CD4-positive, CD25-positive, alpha-beta regulatory T cell (primary cell): ENCODE results near the gene CD52. TPM values are rescaled to one million over a fixed set of nuclear protein-coding genes. Genes with fewer than 3 reads are reported as not detected.
"Not testable (repeated sequence)": the region's sequence is repeated elsewhere in the genome, so short reads cannot be mapped to it uniquely, and the experiment has no call there.

ENCODE experiments used
- ATAC-seq, 2 donors: fragments of 150-1000 bp; cut with Tn5 transposase; one replicate each; pipeline ENCODE4 v1.10.0; 2021; ENCODE audit warnings: low read depth in 2 of 2, moderate number of reproducible peaks in 2 of 2, moderate library complexity in 1 of 2
- DNase-seq, 3 donors: peaks; one replicate each; pipeline versions ENCODE4 v3.0.0 to v3.0.0-alpha.2; 2012 to 2022; ENCODE audit warnings: mixed read lengths in 1 of 3
- H3K27ac ChIP-seq: one replicate; pipeline ENCODE4 v1.7.0; 2013; ENCODE audit warnings: mild to moderate bottlenecking, low read length; ENCODE audit not compliant: insufficient read depth, poor library complexity, severe bottlenecking
- H3K27me3 ChIP-seq: one replicate; pipeline ENCODE4 v1.7.0; 2013; ENCODE audit warnings: low read length; ENCODE audit not compliant: control insufficient read depth, insufficient read depth
- H3K36me3 ChIP-seq: one replicate; pipeline ENCODE4 v1.7.0; 2013; ENCODE audit warnings: mild to moderate bottlenecking, low read length, moderate library complexity; ENCODE audit not compliant: control insufficient read depth, insufficient read depth
- H3K4me1 ChIP-seq: 2 replicates; pipeline ENCODE4 v1.7.0; 2013; ENCODE audit warnings: mild to moderate bottlenecking, low read length; ENCODE audit not compliant: insufficient read depth, control insufficient read depth, poor library complexity, severe bottlenecking
- H3K4me3 ChIP-seq: one replicate; pipeline ENCODE4 v1.7.0; 2013; ENCODE audit warnings: low read depth, mild to moderate bottlenecking, low read length, moderate library complexity
- H3K9me3 ChIP-seq, 2 experiments: 1 replicate in 1 of 2; 2 replicates in 1 of 2; pipeline ENCODE4 v1.7.0; 2013; ENCODE audit warnings: low read length in 2 of 2, mild to moderate bottlenecking in 1 of 2, moderate library complexity in 1 of 2; ENCODE audit not compliant: control insufficient read depth in 2 of 2
- H3K27ac Mint-ChIP-seq, 3 donors: one replicate each; pipeline ENCODE4 v1.8.0; 2020 to 2022; ENCODE audit warnings: mild to moderate bottlenecking in 3 of 3, mixed read lengths in 3 of 3, moderate library complexity in 2 of 3
- H3K27me3 Mint-ChIP-seq: one replicate; pipeline ENCODE4 v1.8.0; 2022; ENCODE audit warnings: mild to moderate bottlenecking, mixed read lengths
- H3K36me3 Mint-ChIP-seq: one replicate; pipeline ENCODE4 v1.8.0; 2020; ENCODE audit warnings: mixed read lengths
- H3K4me1 Mint-ChIP-seq, 4 donors: one replicate each; pipeline ENCODE4 v1.8.0; 2020 to 2022; ENCODE audit warnings: mixed read lengths in 4 of 4, mild to moderate bottlenecking in 1 of 4
- H3K4me3 Mint-ChIP-seq, 4 donors: one replicate each; pipeline ENCODE4 v1.8.0; 2020 to 2022; ENCODE audit warnings: mild to moderate bottlenecking in 4 of 4, mixed read lengths in 4 of 4, moderate library complexity in 3 of 4
- H3K9me3 Mint-ChIP-seq, 7 donors: one replicate each; pipeline ENCODE4 v1.8.0; 2020 to 2022; ENCODE audit warnings: mixed read lengths in 7 of 7, mild to moderate bottlenecking in 3 of 7, moderate library complexity in 2 of 7
- polyA plus RNA-seq, 4 donors: library from polyadenylated mRNA; unstranded; fragments of 300-500 nt; fragmentation: Illumina TruSeq; gene quantifications; one replicate each; pipeline ENCODE4 v1.2.3, GENCODE V29; 2021
- total RNA-seq: library from RNA; stranded (reverse); gene quantifications from one replicate; pipeline ENCODE4 v1.2.3, GENCODE V29; 2022

Gene CD52
- total and polyA plus RNA-seq, 5 donors from 2014 or later = 1,528 to 12,173 (median 9,866) TPM

GRCh38 chr1:26290122-26290881 lies 27.5 kb upstream of the CD52 start:
- H3K27ac Mint-ChIP-seq = peak overlapping the region; percentile 96 to 100 (median 99)
- peak overlapping the region; percentile 10 for H3K4me3 ChIP-seq
- ATAC-seq = no peak

GRCh38 chr1:26290882-26291261 lies 26.9 kb upstream of the CD52 start:
- peak overlapping the region; percentile 93 for H3K27ac ChIP-seq
- Mint-ChIP-seq H3K4me1 (peaks cover 14 to 82% (median 50%) of the 10 kb centered on the region in 4 donors), H3K4me3 (peak overlapping the region in 3 of 4 donors; percentile 15 to 87 (median 41)), H3K36me3 (peaks cover 12% of the 10 kb centered on the region), H3K27me3 (no peaks in the 10 kb centered on the region), H3K27ac (peak overlapping the region; percentile 96 to 100 (median 99)), H3K9me3 (no peaks in the 10 kb centered on the region)
- H3K9me3 ChIP-seq = no peaks in the 10 kb centered on the region
- no peaks in the 10 kb centered on the region for H3K36me3 ChIP-seq
- peaks cover 71% of the 10 kb centered on the region for H3K4me1 ChIP-seq
- no peaks in the 10 kb centered on the region for H3K27me3 ChIP-seq
- no peak overlapping the region for H3K4me3 ChIP-seq
- ATAC-seq (no peak), DNase-seq (no peak)

More at GRCh38 chr1:26290122-26290881, 27.5 kb upstream of the CD52 start:
- H3K27me3 Mint-ChIP-seq = no peaks in the 10 kb centered on the region
- peaks cover 14 to 82% (median 52%) of the 10 kb centered on the region in 4 donors for H3K4me1 Mint-ChIP-seq
- H3K4me3 Mint-ChIP-seq = peak overlapping the region in 3 of 4 donors; percentile 80 to 88 (median 87)
- H3K9me3 ChIP-seq = no peaks in the 10 kb centered on the region
- no peak for DNase-seq
- H3K27ac ChIP-seq = peak overlapping the region; percentile 93
- peaks cover 7% of the 10 kb centered on the region for H3K36me3 Mint-ChIP-seq
- no peaks in the 10 kb centered on the region for H3K9me3 Mint-ChIP-seq
- no peaks in the 10 kb centered on the region for H3K27me3 ChIP-seq
- peaks cover 77% of the 10 kb centered on the region for H3K4me1 ChIP-seq
- no peaks in the 10 kb centered on the region for H3K36me3 ChIP-seq

DNA sequence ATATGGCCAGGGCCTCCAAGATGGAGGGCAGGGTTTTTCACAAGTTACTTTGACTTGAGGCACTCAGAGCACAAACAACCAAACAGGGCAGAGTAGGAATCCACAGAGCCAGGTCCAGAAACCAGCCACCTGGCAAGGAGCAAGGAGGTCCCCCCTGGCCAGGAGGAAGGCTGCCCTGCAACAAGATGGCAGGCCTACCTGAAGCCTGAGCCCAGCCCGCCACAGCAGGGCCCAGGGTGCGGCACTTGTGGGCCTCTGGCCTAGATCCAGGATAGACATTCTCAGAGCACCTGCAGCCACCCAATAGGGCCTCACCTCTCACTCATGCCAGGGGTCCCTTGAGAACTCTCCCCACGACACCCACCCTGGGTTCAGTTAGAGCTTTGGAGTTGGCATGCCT lies 26.3 kb upstream of the CD52 start:
- no peak for DNase-seq
- H3K9me3 ChIP-seq = no peaks in the 10 kb centered on the region
- H3K27ac ChIP-seq = peak overlapping the region; percentile 93
- peak overlapping the region; percentile 96 to 100 (median 99) for H3K27ac Mint-ChIP-seq
- no peak for ATAC-seq
- H3K9me3 Mint-ChIP-seq = peaks cover 0 to 2% (median 0%) of the 10 kb centered on the region in 7 donors
- no peaks in the 10 kb centered on the region for H3K27me3 Mint-ChIP-seq
- peak overlapping the region; percentile 22 to 56 (median 46) for H3K4me3 Mint-ChIP-seq
- H3K36me3 Mint-ChIP-seq = peaks cover 15% of the 10 kb centered on the region
- H3K27me3 ChIP-seq = no peaks in the 10 kb centered on the region
- H3K4me3 ChIP-seq = no peak overlapping the region
- peaks cover 66% of the 10 kb centered on the region for H3K4me1 ChIP-seq
- H3K4me1 Mint-ChIP-seq = peaks cover 14 to 80% (median 46%) of the 10 kb centered on the region in 4 donors
- no peaks in the 10 kb centered on the region for H3K36me3 ChIP-seq

- H3K4me3 Mint-ChIP-seq = peak overlapping the region in 3 of 4 donors; percentile 48 to 59 (median 56)
- H3K27ac ChIP-seq = peak overlapping the region; percentile 93
Measured at GRCh38 chr1:26291939-26292338, 25.8 kb upstream of the CD52 start.

DNA sequence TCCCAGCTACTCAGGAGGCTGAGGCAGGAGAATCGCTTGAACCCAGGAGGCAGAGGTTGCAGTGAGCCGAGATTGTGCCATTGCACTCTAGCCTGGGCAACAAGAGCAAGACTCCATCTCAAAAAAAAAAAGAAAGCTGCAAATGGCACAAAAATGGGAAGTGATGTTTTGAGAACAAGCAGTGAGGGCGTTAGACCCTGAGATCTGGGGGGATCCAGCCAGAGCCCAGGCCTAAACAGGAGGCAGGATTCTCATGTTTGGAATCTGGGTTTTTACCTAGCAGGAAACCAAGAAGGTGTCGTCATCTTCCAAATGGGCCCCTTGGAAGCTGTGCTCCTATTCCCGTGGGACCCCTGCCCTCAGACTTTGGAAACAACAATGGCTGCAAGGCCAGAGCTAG lies 25.0 kb upstream of the CD52 start:
- H3K27me3 Mint-ChIP-seq, ATAC-seq, H3K9me3 Mint-ChIP-seq, DNase-seq, H3K9me3 ChIP-seq, H3K36me3 ChIP-seq, H3K27me3 ChIP-seq, H3K4me3 Mint-ChIP-seq, H3K4me3 ChIP-seq: not testable (repeated sequence)
- Mint-ChIP-seq H3K36me3 (peaks cover 11% of the 10 kb centered on the region), H3K4me1 (peaks cover 7 to 67% (median 36%) of the 10 kb centered on the region in 4 donors), H3K27ac (peak overlapping the region; percentile 80 to 100 (median 96))
- peak overlapping the region; percentile 11 for H3K27ac ChIP-seq
- peaks cover 53% of the 10 kb centered on the region for H3K4me1 ChIP-seq

More at GRCh38 chr1:26291939-26292338, 25.8 kb upstream of the CD52 start:
- H3K9me3 Mint-ChIP-seq = peaks cover 0 to 2% (median 0%) of the 10 kb centered on the region in 7 donors
- H3K36me3 Mint-ChIP-seq = peaks cover 15% of the 10 kb centered on the region
- no peak for DNase-seq
- ATAC-seq = no peak
- H3K4me1 Mint-ChIP-seq = peaks cover 14 to 75% (median 43%) of the 10 kb centered on the region in 4 donors
- Histone ChIP-seq H3K9me3 (no peaks in the 10 kb centered on the region), H3K27me3 (no peaks in the 10 kb centered on the region), H3K36me3 (no peaks in the 10 kb centered on the region), H3K4me1 (peaks cover 60% of the 10 kb centered on the region), H3K4me3 (no peak overlapping the region)
- H3K27ac Mint-ChIP-seq = peak overlapping the region; percentile 96 to 100 (median 99)
- H3K27me3 Mint-ChIP-seq = no peaks in the 10 kb centered on the region

DNA sequence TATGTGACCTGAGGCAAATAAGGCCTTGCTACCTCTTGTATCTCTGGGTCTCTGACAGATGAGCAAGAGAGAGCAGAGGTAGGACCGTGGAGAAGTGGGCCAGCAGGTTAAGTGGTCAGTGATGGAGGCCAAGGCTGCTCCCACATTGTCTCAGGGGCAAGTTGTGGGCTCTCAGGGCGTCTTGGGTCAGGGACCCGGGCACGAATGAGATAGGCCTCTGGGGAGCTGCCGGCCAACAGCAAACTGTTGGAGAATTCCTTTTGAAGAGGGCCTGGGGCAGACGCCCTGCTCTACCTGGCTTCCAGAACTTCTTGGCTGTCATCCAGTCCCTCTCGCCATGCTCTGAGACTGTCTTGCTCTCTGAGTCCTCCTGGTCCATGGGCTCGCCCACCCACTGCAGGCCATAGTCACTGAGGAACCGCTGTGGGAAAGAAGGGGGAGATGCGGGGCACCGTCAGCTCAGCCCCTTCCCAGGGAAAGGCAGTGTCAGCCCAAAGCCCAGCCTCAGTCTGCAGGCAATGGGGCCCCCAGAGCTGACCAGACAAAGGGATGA lies 23.8 kb upstream of the CD52 start:
- Histone ChIP-seq H3K27ac (no peak overlapping the region), H3K36me3 (no peaks in the 10 kb centered on the region), H3K27me3 (no peaks in the 10 kb centered on the region), H3K4me1 (peaks cover 40% of the 10 kb centered on the region), H3K9me3 (no peaks in the 10 kb centered on the region), H3K4me3 (no peak overlapping the region)
- Mint-ChIP-seq H3K27me3 (no peaks in the 10 kb centered on the region), H3K4me1 (peaks cover 0 to 58% (median 28%) of the 10 kb centered on the region in 4 donors), H3K4me3 (no peak overlapping the region), H3K9me3 (peaks cover 0 to 2% (median 0%) of the 10 kb centered on the region in 7 donors), H3K36me3 (peaks cover 11% of the 10 kb centered on the region), H3K27ac (peak overlapping the region in 2 of 3 donors; percentile 93 to 96)
- no peak for ATAC-seq
- no peak for DNase-seq

DNA sequence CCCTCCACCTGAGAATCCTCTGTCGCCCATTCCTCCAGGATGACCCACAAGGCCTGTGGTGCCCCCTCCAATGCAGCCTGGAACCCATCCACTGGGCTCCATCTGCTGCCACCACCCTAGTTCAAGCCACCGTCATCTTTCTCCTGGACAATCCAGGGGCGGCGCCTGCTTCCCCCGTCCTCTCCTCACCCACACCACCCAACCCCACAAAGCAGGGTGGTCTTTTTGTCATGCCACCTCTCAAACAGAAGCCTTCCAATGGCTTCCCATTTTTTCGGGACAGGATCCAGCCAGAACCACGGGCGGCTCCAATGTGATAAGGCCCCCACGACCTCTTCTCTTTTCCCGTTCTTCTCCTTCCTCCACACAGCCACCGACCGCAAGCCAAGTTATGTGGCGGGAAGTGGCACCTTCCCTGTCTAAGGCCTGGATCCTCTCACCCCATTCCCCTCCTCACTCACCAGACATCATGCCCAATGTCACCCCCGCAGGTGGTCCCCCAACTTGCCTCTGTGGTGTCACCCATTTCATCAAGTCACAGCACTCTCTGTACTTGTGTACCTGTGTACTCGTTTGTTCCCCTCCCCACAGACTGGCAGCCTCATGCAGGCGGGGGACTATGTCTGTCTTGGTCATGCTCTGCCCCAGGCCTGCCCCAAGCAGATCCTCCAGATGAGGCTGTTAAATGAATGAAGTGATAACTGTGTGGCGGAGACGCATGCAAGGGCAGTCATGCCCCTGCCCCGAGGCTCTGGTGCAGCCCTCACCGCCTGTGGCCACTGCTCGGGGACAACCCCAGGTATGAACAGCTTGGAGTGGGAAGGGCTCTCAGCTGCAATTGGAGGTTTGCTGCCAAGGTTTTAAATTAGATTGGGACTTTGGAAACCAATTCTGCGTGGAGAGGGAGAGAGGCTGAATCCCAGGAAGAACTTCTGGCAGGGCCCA lies 22.3 kb upstream of the CD52 start:
- H3K9me3 Mint-ChIP-seq = peaks cover 0 to 2% (median 0%) of the 10 kb centered on the region in 7 donors
- peak overlapping the region; percentile 60 to 96 (median 91) for H3K27ac Mint-ChIP-seq
- H3K36me3 Mint-ChIP-seq = peaks cover 11% of the 10 kb centered on the region
- no peak overlapping the region for H3K4me3 ChIP-seq
- H3K4me1 Mint-ChIP-seq = peaks cover 0 to 53% (median 19%) of the 10 kb centered on the region in 4 donors
- ATAC-seq = no peak
- no peaks in the 10 kb centered on the region for H3K9me3 ChIP-seq
- no peaks in the 10 kb centered on the region for H3K36me3 ChIP-seq
- H3K4me3 Mint-ChIP-seq = peak overlapping the region in 1 of 4 donors; percentile 54
- DNase-seq = no peak
- no peaks in the 10 kb centered on the region for H3K27me3 Mint-ChIP-seq
- peaks cover 25% of the 10 kb centered on the region for H3K4me1 ChIP-seq
- no peaks in the 10 kb centered on the region for H3K27me3 ChIP-seq
- no peak overlapping the region for H3K27ac ChIP-seq
